Sciatic nerve (tissue), 2 donors: Measurements from ENCODE around the gene PSMA6. TPM values are rescaled to one million over a fixed set of nuclear protein-coding genes. Genes with fewer than 3 reads are reported as not detected.
"Not testable (repeated sequence)": the region's sequence is repeated elsewhere in the genome, so short reads cannot be mapped to it uniquely, and the experiment has no call there.

Experiments
- ATAC-seq: fragments of 200-7000 bp; cut with Tn5 transposase; one replicate; pipeline ENCODE4 v1.9.1; 2020; ENCODE audit warnings: mild to moderate bottlenecking, moderate library complexity
- DNase-seq: peaks from one replicate; pipeline ENCODE4 v3.0.0-alpha.2; 2020; ENCODE audit warnings: low spot score
- intact Hi-C: fragments of 100-400 bp; cut with DNase I; formaldehyde crosslinking; loops from one replicate; pipeline ENCODE4 v1.14.2; 2022
- total RNA-seq: library from RNA; stranded (reverse); fragmentation: NEBNext Ultra II Directional; extraction: Animal tissue kit (Norgen Biotek cat#: 25700); gene quantifications from one replicate; pipeline ENCODE4 v1.2.1, GENCODE V29; 2021
- donor health status: DM: no; HTN: no; CAD: no.
- donor health status: DM: no; HTN: no; CAD: no.

PSMA6 gene
- total RNA-seq, 1 donor from 2014 or later = 103 TPM

DNA sequence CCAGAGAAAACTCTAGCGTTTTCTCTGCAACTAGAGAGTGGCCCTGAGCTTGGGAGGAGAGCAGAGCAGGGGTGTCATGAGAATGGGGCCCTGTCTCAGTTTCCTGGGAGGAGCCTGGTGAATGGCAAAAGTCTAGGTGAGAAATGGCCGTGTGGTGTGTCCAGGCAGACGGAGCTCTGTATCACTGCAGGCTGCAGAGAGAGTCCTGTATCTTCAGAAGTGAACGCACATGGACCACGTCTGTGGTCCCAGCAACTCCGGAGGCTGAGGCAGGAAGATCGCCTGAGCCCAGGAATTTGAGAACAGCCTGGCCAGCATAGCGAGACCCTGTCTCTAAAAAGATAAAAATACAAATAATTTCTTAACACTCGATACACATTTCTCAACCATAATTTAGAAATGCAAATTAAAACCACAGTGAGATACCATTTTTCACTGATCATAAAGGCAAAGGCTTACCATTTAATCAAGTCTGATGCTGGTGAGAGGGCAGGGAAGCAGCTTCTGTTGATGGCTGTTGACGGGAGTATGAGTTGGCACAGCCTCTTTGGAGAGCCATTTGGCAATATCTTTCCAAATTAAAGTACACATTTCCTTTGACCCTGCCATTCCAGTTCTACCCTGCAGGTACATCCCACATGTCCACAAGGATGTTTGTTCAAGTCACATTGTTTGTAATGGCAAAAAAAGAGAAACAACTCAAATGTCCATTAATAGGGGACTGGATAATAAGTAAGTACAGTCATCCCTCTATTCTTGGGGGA, 61.4 kb downstream of the PSMA6 start:
- DNase-seq (no peak), ATAC-seq (no peak)
- intact Hi-C loops = no loop called here

DNA sequence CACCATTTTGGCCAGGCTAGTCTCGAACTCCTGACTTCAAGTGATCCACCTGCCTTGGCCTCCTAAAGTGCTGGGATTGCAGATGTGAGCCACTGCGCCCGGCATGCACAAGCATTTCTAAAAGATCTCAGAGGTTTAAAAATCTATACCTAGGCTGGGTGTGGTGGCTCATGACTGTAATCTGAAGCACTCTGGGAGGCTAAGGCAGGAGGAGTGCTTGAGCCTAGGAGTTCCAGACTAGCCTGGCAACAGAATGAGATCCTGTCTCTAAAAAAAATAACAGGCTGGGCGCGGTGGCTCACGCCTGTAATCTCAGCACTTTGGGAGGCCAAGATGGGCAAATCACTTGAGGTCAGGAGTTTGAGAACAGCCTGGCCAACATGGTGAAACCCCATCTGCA, 63.1 kb downstream of the PSMA6 start:
- DNase-seq, ATAC-seq, intact Hi-C loops: not testable (repeated sequence)

DNA sequence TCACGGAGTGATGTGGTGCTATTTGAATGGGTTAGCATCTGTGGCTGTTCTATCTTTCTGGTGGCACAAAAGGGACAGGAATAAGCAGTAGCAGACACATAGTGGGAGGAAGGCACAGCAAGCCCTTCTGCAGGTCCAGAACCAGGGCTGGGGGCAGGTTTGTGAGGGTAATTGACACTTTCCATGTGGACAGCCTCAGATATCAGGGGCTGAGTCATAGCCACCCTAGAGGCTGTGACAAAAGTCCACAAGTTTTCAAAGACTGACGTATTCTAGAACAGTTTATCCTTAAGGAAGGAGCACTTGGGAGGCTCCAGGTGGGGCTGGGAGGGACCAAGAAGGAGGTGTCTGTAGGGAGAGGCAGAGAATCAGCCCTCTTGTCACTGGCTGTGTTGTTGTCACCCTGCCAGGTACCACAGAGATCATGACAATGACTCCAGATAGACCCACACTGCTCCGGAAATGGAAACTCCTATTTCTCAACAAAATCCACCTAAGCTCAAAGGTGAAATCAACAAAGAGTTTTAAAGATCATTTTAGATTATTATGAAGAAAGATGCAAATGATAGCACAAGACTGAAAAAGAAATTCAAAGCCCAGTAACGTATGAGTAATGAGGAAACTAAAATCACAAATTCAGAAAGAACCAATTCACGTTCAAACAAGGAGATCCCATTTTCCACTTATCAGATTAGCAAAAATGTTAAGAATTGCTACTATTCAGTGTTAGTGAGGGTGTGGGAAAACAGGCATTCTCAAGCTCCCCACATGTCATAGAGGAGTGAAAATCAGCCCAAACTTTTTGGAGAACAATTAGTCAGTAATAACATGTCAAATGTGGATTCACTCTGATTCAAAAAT, 64.0 kb downstream of the PSMA6 start:
- intact Hi-C loops = no loop called here
- no peak for DNase-seq
- no peak for ATAC-seq

DNA sequence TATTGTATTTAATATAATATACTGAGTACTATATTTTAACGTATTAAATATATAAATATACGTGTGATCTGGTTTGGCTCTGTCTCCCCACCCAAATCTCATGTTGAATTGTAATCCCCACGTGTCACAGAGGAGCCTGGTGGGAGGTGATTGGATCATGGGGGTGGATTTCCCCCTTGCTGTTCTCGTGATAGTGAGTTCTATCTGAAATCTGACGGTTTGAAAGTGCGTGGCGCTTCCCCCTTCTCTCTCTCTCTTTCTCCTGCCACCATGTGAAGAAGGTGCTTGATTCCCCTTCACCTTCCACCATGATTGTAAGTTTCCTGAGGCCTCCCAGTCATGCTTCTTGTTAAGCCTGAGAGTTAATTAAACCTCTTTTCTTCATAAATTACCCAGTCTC, 67.5 kb downstream of the PSMA6 start:
- intact Hi-C loops, ATAC-seq, DNase-seq: not testable (repeated sequence)

DNA sequence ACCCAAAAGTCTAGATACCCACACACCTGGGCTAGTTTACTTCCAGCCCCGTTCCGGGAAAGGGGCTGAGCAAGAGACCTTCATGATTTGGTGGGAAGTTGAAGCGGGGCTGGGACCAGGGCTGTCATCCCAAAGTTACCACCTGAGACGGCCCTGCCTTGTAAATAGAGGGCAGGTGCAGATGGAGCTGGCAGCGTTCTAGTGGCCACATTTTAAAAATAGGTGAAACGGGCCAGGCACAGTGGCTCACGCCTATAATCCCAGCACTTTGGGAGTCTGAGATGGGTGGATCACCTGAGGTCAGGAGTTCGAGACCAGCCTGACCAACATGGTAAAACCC, 68.9 kb downstream of the PSMA6 start:
- DNase-seq (no peak), ATAC-seq (no peak)
- intact Hi-C loops = no loop called here

DNA sequence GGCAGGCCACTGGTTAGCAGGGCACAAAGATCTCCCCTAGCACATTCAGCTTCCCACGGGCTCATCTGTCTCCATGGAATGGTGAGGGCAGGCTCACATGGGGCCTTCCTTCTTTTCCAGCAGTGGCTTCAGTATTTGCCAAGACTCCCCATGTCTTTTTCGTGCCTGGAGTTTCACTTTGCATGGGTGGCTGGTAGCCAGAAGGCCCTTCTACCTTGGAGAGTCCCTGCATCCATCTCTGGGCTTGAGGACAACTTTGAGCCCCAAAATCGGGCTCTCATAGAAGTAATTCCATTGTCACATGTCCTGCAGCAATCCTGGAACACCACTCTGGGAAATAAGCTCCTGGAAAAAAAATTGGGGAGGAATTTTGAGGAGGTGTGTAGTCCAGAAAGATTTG, 70.3 kb downstream of the PSMA6 start:
- no peak for DNase-seq
- intact Hi-C loops = no loop called here
- ATAC-seq = no peak

DNA sequence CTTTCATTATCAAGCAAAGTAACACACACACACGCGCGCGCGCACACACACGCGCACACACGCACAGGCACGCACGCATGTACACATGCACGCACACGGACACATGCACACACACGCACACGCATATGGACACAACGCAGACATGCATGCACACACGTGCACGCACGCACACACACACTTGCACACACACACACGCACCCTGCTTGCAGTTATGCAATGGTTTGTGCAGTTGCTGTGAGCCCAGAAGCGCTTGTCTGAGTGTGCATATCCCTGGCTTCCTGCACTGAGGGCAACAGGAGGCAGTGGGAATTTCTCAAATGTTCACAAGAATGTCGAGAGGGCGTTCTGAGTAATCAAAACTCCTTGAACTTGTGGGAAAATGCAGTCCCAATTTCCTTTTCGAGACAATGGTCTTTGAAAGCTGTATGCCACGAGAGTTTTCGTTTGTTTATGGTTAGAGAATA, 70.8 kb downstream of the PSMA6 start:
- ATAC-seq (no peak), DNase-seq (no peak)
- intact Hi-C loops = no loop called here

DNA sequence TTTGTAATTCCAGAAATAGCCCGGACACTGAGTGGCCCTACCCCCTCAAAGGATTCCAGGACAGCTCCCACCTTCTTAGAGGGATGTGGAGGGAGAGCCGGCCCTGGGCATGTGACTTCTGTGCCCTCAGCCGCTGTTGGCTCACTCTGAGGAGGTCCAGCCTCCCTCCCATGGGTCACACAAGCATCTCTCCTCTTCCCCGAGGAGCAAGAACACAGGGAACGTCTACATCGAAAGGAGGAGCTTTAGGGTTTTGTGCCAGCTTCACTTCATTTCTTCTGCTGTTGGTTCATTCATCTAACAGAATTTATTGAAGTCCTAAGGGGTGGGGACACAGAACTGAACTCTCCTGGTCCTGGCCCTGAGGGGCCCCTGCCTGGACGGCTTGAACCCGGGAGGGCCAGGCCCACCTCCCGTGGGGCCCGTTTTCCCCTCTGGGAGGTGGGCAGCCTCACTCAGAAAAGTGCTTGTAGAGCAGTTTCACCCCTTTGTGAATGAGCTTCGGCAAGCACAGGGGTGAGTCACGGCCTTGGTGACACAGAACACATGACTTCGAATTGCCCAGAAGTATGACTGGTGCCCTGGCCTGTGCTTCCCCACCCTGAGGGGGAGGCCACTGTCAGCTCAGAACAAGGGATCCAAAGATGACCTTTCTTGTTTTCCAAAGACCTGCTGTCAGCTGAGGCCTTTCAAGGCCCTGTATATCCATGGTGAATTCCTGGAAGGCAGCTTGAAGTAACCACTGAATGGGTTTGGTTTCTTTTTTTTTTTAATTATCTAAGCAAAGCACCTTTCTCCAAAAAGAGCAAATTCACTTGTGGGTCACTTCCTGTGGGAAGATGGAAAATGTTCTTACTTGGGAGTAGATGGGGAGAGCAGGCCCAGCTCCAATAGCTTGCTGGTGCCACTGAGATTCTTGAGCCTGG, 73.2 kb downstream of the PSMA6 start:
- peak; percentile 77 for DNase-seq
- intact Hi-C loops = no loop called here
- ATAC-seq = peak; percentile 79

DNA sequence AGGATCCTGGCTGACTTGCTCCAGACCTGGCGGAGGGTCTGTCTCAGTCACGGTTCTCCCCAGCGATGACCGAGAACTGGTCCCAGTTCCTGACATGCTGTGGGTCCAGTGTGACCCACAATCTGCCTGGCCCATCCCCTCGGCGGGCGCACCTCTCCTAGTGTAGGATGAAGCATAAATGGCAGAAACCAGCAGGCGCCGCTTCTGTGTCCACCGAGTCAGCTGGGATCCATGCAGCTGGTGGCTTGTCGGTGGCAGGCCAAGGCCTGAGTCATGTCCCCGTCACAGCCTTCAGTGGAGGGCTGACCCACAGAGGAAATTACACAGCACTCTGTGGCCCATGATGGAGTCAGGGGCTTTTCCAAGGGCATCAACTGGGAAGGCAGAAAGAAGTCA, 73.9 kb downstream of the PSMA6 start:
- peak; percentile 16 for ATAC-seq
- intact Hi-C loops = no loop called here
- no peak for DNase-seq

DNA sequence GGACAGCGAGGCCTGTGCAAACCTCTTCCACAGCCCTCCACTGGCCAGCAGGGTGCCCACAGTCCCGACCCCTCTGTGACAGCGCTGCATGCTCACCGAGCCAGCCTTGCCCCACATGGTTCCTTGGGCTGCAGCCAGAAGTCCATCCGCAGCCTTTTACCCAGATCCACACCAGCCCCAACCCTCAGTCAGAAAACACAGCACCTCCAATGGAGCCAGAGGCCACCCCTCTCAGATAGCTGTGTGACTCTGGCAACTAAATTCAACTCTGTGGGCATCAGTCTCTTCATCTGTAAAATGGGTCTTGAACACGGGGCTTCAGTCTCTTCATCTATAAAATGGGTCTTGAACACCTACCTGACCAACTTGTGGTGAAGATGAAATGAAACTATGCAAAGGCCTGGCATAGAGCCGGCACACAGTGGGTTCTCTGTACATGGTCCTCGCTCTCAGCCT, 74.4 kb downstream of the PSMA6 start:
- intact Hi-C loops = no loop called here
- no peak for DNase-seq

DNA sequence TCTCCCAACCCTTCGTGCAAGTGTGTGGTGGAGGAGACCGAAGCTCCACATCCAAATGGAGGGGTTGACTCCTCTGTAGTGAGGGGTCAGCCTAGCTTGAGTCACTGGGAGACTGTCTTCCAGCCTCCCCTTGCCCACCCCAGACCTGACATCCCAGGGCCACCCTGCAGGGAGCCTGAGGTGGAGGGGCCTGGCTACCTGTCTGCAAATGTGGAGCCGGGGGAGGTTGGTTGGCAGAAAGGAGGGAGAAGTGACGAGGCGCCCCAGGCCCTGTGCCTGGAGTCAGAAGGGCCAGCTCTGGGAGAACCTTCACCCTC, 74.8 kb downstream of the PSMA6 start:
- DNase-seq (no peak), ATAC-seq (no peak)
- intact Hi-C loops = no loop called here

More for the DNA sequence above, 74.4 kb downstream of the PSMA6 start:
- no peak for ATAC-seq

Other genes with a start within 250 kb of the PSMA6 start
- gene FAM177A1, start 246.1 kb upstream of the PSMA6 start, total RNA-seq = 75.6 TPM
- 33.8 TPM for gene PPP2R3C, start 170.4 kb upstream of the PSMA6 start, total RNA-seq
- gene PRORP, start 169.8 kb upstream of the PSMA6 start, total RNA-seq = 16.5 TPM
- gene NFKBIA, start 112.4 kb downstream of the PSMA6 start, total RNA-seq = 177 TPM
- not detected for gene INSM2, start 241.8 kb downstream of the PSMA6 start, total RNA-seq